GM19438 (cell line): ENCODE data around the gene HIF3A.
"Not testable (repeated sequence)": the region's sequence is repeated elsewhere in the genome, so short reads cannot be mapped to it uniquely, and the experiment has no call there.

Experiments
- ATAC-seq: cut with Tn5 transposase; IDR thresholded peaks from one replicate; pipeline ENCODE4 v1.9.1; 2021; ENCODE audit warnings: low read depth; ENCODE audit not compliant: unreplicated experiment

HIF3A gene

DNA sequence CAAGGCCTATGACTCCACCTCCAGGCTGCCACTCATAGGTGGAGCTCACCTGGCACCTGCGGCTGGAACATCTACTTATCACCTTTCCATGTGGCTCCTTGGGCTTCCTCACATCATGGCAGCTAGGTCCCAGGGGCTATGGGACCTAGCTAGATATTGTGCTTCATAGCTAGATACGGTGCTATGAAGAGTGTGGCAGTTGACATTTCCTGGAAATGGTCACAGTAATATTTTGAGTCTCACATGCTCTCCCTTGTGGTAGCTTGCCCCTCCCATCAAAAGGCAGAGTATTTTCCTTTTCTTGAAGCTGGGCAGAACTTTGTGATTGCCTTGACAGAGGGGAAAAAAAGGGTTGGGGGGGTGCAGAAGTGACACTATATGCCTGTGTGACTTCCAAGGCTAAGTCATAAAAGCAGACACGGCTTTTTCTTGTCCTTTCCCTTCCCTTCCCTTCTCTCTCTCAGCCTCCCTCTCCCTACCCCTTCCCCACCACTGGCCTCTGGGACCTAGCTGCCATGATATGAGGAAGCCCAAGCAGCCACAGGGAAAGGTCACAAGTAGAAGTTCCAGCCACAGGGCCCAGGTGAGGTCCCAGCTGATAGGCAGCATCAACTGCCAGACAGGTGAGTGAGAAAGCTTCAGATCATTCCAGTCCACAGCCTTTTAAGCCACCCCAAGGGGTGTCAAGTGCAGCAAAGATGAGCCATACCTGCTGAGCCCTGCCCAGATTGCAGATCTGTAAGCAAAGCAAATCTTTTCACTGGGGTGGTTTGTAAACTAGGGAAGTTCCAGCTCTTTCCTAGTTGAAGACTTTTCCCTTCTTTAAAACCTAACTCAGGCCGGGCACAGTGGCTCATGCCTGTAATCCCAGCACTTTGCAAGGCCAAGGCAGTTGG is 6.9 kb upstream of the HIF3A start:
- ATAC-seq = no peak

DNA sequence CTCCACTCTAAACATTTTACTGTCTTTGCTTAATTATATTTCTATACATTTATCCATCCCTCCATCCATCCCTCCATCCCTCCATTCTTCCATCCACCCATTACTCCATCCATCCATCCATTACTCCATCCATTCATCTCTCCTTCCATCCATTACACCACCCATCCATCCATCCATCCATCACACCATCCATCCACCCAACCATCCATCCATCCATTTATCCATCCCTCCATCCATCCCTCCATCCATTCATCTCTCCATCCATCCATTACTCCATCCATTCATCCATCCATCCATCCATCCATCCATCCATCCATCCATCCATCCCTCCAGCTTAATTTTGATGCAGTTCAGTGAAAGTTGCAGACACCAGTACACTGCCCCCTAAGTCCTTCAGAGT is 5.0 kb upstream of the HIF3A start:
- no peak for ATAC-seq

DNA sequence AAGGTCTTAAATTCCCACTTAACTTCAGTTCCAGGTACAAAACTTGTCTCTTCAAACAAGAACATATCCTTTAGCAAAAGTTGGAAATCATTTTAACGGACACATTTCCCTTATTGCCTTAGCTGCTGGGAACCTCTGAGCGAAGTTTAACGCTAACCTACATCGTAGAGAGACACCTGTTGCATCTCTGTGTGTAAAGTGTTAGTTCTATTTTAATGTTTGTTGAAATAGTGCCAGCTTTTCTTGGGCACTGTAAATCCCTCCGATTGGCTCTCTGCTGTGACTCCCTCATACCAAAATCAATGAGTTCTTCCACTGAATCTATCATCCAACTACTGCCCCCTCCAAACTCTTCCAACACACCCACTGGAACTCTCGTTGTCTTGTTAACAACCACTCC is 2.3 kb upstream of the HIF3A start:
- ATAC-seq = no peak

DNA sequence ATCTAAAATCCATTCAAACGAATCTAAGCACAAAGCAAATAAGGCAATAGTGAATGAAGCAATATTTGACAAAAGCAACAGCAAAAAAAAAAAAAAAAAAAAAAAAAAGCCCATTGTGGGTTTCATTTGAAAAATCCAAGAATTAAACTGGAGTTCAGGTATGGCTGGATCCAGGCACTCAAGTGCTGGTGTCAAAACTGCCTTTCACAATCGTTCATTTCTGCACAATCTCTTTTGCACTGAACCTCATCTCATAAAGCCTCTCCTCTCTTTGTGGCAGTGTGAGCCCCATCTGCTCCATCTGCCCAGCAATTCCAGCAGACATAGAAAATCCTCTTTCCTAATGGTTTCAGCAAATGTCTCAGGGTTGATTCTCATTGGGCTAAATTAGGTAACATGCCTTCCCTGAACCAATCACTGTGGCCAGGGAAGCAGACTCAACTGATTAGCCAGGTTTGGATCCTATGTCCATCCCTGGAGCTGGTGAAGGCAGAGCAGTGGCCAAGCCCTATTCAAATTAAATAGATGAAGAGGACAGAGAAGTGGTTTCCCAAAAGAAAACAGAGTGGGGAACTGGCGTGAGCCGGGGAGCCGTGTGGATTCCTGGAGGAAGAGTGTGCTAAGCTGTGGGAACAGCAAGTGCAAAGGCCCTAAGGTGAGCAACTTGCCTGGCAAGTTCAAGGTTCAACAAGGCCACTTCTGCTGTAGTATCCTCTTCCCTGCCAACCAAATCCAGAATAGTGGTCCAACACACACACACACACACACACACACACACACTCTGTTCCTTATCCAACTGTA is 1.2 kb upstream of the HIF3A start:
- ATAC-seq = no peak

DNA sequence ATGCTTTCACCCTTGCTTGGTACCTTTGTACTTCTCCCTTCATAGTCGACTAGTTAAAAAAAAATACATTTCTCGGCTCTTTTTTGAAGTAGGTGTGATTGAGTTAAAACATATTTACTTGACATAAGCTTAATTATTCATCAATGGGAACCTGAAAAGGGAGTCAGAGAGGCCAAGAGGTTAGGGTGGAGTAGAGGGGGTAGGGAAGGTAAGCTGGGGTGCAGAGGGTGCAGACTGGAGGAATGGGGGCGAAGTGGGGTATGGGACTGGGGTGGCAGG is 701 bp upstream of the HIF3A start:
- no peak for ATAC-seq

DNA sequence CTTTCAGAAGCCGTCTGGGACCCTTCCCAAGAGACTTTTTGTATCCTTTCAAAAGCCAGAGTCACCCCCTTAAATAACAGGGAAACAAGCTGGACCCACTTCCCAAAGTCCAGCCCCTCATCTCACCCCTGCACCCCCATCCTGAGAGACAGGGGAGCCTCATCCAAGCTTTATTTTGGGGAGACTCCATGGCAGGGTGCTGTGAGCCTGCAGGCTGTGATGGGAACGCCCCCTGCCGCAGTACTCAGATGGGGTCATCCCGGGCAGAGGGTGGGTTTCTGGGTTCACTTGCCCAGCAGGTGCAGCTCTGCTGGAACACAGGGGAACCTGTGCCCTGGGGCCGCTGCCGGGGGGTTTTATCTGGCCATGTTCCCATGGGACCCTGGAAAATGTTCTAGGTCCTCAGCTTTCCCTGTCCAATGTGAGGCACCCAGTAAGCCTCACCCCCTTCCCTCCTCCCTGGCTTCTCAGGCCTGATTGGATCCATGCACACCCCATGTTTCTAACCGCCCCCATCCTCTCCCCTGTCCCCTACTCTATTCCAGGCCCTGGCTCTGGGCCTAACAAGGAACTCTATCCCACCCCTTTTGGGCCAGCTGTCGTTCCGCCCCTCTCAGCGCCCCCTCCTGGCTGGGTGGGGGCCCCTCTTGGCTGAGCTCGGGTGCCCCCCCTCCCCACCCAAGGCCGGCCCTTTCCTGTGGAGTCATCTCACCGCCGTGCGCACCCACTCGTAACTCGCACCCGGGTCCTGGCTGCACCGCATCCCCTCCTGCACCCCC is 1.0 kb downstream of the HIF3A start:
- no peak for ATAC-seq

DNA sequence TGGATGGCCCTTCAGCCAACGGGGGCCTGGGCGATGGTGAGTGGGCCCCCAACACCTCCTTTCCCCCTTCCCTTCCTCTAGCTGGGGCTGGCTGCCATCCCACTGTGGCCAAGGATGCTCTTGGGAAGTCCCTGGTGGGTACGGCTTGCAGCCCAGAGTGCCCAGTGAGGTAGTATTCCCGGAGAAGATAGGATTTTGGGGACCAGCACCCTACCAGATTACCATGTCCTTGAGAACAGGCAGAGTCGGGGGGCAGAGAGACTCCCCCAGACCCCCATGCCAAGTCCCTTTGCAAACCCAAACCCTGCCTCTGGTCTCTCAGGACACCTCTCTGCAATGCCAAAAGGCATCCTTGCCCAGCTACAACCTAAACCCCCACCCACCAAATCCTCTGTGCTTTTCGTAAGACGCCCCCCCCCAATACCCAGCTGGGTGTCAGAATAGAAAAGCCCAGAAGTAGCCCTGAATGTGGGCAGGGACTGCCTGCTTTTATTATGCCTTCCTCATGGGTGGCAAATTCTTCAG is 1.7 kb downstream of the HIF3A start:
- ATAC-seq = no peak

DNA sequence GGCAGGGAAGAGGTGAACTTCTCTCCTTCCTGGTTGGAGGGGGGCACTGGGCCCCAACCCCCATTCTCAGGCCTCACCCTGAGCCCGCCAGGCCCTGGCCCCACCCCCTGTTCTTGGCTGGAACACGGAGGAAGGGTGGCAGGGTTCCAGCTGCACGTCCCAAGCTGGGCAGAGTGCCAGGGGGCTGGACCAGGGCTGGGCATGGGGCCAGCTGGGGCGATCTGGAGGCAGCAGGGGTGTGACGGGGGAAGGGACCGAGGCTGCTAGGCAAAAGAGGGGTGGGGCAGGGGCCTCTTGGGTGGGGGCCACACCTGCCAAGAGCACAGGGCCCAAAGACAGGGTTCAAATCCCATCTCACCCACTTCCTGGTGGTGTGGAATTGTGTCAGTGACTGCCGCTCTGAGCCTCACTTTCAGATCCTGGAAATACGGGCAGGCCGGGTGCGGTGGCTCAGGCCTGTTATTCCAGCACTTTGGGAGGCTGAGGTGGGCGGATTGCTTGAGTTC is 2.2 kb downstream of the HIF3A start:
- no peak for ATAC-seq

DNA sequence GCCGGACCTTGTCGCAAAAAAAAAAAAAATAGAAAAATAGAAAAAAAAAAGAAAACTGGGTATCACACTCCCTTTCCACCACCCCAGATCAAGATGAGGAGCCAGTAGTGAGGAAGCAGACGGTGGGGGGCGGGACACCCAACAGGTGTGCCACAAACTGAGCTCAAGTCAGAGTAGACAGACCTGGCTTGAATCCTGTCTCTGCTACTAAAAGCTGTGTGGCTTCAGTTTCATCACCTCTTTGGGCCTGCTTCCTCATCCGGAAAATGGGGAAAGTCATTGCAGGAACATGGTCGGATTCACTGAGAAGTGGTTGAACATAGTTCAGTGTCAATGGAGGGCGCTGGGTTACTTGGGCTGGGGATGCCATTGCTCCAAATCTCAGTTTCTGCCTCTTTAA is 2.9 kb downstream of the HIF3A start:
- ATAC-seq = no peak

DNA sequence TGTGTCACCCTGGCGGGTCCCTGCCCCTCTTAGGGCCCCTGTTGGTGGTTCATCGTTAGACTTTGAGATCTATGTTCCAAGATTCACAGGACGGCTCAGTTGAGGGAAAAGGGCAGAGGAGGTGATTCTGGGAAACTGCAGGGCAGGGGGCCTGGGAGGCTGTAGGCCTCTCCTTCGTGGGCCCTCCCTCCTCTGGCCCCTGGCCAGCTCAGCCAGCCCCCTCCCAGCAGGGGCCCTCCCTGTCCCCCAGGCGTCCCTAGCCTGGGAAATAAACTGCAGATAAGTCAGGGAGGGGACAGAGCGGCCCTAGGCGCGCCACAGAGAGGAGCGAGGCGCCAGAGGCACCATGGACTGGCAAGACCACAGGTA is 6.5 kb downstream of the HIF3A start:
- ATAC-seq = no peak

DNA sequence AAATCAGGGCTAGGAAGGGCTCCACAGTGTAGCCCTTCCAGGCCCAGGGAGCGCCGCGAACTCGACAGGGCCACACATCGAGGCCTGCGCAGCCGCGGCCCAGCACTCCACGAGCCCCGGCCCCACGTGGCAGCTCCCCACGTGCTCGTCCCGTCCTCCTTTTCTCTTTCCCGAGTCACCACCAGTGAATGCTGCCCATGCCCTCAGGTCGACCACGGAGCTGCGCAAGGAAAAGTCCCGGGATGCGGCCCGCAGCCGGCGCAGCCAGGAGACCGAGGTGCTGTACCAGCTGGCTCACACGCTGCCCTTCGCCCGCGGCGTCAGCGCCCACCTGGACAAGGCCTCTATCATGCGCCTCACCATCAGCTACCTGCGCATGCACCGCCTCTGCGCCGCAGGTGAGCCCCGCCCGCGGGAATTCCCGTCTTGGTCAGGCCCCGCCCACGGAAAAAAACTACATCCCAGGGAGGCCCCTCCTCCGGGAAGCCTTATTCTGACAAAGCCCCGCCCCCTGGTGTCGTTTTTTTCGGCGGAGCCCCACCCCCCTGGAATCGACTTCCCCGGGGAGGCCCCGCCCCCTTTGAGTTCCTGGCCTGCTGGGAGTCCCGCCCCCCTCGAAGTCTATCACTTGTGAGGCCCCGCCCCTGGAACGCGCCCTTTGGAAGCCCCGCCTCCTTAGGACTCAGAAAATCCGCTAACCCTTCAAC is 7.0 kb downstream of the HIF3A start:
- no peak for ATAC-seq

DNA sequence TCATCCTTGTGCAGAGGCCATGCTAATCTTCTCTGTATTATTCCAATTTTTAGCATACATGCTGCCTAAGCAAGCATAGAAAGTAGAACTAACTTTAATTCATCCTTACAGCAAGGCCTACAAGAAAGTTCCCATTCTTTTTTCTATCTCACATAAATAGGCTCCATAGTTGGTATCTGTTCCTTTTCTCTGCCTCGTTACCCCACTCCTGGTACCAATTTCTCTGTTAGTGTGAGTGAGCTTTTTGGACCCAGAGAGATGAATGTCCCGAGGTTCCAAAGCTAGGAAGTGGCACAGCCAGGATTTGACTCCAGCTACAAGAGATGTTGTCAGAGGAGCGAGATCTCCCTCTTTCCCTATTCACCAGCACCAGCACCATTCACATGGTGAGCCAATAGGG is 9.7 kb downstream of the HIF3A start:
- no peak for ATAC-seq

DNA sequence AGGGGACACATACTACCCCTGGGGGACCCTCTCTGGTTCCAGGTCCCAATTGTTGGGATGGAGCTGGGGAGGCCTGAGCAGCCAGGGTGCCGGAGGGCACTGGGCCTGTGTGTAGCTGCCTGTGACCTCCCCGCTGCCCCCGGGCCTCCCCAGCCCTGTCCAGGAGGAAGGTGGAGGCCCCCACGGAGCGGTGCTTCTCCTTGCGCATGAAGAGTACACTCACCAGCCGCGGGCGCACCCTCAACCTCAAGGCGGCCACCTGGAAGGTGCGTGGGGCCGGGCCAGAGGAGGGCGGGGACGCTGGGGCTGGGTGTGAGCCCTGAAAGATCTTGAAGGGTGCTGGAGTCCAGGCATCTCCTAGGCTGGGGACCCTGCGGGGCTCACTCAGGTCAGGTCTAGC is 11.7 kb downstream of the HIF3A start:
- ATAC-seq = no peak

DNA sequence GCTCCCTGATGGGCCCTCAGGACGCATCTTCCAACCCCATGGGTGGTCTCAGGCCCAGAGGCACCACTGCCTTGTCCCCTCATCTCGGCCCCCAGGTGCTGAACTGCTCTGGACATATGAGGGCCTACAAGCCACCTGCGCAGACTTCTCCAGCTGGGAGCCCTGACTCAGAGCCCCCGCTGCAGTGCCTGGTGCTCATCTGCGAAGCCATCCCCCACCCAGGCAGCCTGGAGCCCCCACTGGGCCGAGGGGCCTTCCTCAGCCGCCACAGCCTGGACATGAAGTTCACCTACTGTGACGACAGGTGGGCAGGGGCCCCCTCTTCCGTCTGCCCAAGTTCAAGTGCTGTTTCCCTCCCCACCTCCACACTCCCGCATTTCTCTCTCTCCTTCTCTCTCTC is 12.2 kb downstream of the HIF3A start:
- no peak for ATAC-seq

DNA sequence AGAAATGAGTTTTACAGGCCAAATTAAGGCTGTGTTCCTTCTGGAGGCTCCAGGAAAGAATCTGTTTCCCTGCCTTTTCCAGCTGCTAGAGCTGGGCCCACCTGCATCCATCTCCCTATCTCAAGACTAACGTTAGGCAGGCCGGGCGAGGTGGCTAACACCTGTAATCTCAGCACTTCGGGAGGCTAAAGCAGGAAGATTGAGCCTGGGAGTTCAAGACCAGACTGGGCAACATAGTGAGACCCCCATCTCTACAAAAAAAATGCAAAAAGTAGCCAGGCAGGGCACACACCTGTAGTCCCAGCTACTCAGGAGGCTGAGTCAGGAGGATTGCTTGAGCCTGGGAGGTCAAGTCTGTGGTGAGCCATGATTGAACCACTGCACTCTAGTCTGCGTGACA is 14.6 kb downstream of the HIF3A start:
- ATAC-seq = no peak

DNA sequence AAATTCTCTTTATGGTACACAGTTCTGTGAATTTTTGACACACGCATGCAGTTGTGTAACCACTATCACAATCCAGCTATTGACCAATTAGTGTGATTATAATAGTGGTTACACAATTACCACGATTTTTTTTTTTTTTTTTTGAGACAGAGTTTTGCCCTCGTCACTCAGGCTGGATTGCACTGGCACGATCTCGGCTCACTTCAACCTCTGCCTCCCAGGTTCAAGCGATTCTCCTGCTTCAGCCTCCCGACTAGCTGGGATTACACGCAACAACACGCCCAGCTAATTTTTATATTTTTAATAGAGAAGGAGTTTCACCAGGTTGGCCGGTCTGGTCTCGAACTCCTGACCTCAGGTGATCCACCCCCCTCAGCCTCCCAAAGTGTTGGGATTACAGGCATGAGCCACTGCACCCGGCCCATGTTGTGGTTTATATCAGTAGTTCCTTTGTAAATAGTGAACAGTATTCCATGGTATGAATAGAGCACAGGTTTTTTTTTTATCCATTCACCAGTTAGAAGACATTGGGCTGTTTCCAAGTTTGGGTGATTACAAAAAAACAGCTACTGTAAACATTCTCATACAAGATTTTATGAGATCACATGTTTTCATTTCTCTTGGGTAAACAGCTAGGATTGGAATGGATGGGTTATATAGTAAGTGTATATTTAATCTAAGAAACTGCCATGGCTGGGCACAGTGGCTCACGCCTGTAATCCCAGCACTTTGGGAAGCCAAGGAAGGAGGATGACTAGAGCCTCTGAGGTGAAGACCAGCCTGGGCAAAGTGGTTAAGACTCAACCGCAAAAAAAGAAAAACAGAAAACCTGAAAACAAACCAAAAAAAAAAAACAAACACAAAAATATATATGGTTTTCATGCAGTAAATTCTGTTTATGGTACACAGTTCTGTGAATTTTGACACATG is 17.0 kb downstream of the HIF3A start:
- ATAC-seq = not testable (repeated sequence)

DNA sequence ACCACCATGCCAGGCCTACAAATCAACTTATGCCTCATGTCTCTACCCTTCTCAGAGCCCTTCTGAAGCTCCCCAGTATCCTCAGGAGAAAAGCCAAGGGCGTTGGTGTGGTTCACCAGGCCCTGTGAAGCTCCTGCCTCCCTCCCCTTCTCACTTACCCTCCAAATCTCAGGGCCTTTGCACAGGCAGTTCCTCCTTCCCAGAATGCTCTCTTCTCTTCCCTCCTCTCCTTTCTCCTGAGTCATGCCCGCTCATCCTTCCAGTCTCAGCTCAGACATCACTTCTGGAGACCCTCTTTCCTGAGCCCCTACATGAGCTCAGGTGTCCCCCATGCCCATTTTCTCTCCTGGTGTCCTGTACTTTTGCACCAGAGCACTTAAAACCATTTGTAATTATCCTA is 20.5 kb downstream of the HIF3A start:
- ATAC-seq = no peak

DNA sequence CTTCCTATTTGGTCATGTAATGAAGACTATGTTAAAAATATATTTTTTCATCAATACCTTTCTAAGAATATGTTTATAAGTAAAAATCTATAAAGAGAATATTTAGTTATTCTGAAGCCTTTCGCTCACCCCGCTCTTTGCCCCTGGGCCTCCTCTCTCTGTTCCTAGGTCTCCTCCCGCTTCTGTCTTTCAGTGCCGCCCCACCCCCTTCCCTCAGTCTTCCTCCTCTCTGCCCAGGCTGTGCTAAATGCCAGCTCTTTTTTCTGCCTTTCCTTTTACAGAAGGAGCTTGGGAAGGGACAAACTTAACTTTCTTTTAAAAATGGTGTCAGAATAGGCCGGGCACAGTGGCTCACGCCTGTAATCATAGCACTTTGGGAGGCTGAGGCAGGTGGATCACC is 22.8 kb downstream of the HIF3A start:
- no peak for ATAC-seq

DNA sequence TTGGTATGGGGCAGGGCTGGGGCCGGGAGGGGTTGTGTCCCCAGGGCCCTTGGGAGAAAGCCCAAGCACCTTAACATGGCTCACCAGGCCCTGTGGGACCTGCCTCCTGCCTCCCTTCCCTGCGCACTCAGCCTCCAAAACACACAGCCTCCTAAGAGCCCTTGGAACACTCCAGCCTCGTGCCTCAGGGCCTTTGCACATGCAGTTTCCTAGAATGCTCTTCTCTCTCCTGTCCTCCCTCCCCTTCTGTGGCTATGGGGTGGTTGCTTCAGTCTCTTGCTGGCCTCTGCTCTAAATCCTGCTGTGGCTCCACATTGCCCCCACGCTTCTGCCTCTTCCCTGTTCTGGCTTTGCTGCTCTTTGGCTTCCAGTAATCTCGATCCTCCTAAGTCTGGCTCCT is 23.7 kb downstream of the HIF3A start:
- no peak for ATAC-seq
